HG03196 (cell line): ENCODE data around the gene AQP5.

Experiments used
- ATAC-seq: cut with Tn5 transposase; IDR thresholded peaks from one replicate; pipeline ENCODE4 v1.9.1; 2021; ENCODE audit not compliant: unreplicated experiment

AQP5 gene

GRCh38 chr12:49961111-49961922, at the start of gene AQP5:
Gene AQP5, plus strand, starts transcription at chr12:49961872. Its CDS starts 146 bp downstream, at chr12:49962018.
- ATAC-seq: no peak

- ATAC-seq: no peak
Observed at GRCh38 chr12:49912345-49913255, 49.1 kb upstream of the AQP5 start.

DNA sequence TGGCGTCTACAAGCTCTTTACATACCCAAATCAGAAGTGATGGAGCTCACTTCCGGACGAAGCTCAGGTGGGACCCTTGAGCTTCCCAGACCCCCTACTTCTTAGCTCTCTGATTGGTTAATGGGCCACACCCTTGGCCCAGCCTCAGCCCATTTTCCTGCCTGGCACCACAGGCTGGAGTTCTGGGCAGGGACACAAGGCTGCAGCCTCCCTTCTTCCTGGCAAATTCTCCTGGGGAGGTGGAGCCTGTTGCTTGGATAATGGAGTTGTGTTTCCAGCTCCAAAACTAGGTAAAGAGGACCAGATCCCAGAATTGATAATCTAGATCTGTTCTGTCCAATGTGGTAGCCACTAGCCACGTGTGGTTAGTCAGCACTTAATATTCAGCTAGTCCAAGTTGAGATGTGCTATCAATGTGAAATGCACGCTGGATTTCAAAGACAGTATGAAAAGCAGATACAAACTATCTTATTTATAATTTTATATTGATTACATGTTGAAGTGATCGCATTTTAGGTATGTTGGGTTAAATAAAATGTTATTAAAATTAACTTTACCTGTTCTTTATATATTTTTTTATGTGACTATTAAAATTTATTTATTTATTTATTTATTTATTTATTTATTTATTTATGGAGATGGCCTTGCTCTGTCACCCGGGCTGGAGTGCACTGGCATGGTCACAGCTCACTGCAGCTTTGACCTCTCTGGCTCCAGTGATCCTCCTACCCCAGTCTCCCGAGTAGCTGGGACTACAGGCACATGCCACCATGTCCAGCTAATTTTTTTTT, 45.3 kb upstream of the AQP5 start:
- ATAC-seq: no peak

- no peak for ATAC-seq
Observed at GRCh38 chr12:49917166-49917787, 44.4 kb upstream of the AQP5 start.

- ATAC-seq: no peak
Observed at GRCh38 chr12:49917788-49918173, 43.9 kb upstream of the AQP5 start.

DNA sequence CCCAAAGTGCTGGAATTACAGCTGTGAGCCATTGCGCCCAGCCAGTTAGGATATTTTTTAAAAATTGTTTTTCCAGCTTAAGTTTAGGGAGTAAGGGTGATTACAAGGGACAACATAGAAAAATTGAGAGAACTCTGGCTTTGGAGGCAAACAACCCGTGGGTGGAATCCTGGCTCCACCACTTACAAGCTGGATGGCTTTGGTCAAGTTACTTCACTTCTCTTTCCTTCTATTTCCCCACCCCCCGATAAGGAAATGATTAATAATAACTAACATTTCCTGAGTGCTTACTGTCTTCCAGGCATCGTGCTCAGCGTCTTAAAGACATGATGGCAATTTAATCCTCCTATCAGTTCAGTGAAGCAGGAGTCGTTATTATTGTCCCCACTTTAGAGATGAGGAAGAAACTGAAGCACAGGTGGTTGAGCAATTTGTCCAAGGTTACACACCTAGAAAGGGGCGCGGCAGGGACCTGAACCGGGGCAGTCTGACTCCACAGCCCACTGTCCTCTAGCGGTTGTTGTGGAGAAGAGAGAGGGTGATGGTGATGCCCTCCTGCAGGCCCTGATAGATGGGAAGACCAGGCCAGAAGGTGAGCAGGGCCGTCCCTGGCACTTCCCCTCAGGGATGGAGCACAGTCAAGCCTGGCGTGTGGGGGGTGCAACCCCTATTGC, 41.3 kb upstream of the AQP5 start:
- ATAC-seq: no peak

DNA sequence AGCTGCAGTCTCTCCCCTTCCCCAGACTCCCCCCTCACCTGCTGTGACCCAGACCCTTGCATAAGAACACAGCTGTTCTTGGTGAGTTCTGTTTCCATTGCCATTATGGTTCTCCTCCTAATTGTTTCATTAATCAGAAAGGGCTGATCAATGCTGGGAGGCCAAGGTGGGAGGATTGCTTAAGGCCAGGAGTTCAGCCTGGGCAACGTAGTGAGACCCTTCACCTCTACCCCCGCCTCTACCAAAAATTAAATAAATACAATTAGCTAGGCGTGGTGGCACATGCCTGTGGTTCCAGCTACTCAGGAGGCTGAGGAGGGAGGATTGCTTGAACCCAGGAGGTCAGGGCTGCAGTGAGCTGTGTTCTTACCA, 40.8 kb upstream of the AQP5 start:
- no peak for ATAC-seq

- no peak for ATAC-seq
Observed at GRCh38 chr12:49921299-49921698, 40.4 kb upstream of the AQP5 start.

DNA sequence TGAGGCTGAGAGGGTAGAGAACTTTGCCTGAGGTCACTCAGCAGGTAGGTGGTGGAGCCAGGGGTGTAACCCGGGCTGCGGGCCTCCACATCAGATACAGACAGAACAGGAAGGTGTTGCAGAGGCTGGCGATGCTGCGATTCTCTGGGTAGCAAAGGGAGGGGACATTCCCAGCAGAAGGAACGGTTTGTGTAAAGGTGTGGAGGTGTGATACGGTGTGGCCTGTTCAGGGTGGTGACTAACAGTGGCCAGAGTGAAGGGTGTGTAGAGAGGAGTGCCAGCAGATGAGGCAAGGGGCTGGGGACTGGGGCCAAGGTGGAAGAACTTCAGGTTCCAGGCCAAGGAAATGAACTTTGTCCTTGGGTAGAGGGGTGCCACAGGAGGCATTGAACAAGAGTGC, 39.7 kb upstream of the AQP5 start:
- no peak for ATAC-seq

DNA sequence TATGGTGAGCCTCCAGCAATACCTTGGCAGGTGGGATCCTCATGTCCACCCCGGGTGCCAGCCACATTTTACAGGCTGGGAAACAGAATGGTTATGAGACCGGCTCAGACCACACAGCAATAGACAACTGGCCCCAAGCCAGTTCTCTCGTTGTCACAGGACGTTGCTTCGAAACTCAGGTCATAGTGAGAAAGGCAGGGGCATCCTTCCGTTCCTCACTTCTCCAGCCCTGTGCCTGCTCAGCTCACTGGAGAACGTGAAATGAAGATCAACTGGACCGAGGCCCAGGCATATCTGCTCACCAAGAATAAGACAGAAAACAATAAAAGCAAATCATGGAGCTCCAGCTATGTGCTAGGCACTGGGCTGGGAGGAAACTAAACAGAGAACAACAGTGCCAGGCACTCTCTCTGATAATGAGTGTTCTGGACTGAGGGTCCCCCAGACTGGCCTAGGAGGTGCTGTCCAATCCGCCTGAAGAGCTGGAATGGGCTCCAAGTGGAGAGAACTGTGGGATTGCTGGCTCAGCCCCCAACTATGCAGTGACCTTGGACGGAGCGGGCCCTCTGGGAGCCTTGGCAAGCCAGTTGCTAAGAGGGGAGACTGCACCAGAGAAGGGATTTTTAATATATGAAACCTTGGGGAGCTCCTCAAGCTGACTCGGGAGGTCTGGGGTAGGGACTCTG, 39.2 kb upstream of the AQP5 start:
- ATAC-seq: no peak

GRCh38 chr12:49923035-49923644, 38.5 kb upstream of the AQP5 start:
- ATAC-seq: no peak

DNA sequence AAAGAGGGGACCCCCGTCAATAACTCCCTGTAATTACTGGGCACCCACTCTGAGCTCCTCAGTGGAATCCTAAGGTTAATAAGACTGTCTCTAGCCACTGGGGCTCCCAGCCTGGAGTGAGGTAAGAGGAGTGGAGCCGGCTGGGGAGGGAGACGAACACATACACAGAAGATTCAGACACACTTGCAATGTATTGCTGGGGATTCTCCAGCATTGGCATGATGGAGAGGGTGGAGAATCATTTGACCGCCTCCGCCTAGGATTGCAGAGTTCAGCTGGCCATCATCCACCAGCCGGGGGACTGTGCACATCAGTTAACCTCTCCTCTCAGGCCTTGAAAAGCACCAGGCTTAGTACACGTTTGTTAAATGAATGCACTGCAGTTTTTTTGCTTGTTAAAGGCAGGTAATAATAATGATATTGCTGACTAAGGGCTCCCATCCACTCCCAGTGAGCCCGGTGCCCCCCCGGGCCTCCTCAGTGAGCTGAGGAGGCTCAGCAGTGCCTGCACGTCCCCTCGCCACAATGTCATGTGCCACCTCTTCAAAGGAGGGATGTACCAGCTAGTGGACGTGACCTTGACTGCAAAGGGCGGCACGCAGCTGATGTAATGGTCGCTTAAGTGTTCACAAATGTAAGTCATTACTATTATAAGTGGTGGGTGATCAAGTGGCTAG, 37.7 kb upstream of the AQP5 start:
- ATAC-seq: no peak

- ATAC-seq: no peak
Observed at GRCh38 chr12:49924628-49925246, 36.9 kb upstream of the AQP5 start.

DNA sequence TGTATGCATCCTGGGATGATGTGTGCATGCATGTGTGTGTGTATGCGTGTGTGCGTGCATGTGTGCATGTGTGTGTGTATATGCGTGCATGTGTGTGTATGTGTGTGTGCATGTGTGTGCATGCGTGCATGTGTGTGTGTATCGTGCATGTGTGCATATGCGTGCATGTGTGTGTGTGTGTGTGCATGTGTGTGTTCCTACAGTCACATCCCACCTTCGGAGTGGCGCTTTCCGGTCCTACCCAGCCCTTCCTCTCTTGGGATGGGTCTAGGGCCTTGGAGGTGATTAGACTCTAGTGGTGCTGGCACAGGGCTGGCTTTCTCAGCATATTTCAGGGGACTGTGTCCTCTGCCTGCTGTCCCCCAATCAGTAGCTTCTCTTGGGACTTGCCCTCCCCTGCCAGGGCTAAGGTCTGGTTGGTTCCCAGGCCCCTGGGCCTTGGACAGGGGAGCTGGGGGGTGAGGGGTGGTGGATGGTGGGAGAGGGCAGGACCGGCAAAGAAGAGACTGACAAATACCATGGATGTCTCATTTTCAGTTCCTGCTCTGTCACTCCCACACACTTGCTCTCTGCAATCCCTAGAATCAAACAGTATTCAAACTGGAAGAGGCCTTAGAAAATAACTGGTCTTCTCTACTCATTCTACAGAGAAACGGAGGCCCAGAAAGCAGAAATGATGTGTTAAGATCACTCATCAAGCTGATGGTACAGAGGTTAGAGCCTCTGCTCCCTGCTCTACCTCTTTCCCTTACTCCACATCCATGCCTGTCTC, 36.1 kb upstream of the AQP5 start:
- no peak for ATAC-seq

DNA sequence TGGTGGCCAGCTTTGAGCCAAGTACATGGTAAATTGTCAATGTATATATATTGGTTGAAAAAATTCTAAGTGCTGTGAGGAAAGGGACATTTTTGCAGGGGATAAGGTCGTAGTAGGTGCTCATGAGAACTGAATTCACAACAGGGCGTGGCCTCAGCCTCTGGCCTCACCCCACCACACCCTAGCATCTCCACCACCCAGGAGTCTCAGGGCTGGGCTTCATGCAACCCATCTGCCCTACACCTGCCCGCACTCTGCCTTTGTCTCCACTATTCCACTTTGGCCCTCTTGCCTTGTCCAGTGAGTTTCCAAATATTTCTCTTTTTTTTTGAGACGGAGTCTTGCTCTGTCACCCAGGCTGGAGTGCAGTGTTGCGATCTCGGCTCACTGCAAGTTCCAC, 33.2 kb upstream of the AQP5 start:
- ATAC-seq: no peak

DNA sequence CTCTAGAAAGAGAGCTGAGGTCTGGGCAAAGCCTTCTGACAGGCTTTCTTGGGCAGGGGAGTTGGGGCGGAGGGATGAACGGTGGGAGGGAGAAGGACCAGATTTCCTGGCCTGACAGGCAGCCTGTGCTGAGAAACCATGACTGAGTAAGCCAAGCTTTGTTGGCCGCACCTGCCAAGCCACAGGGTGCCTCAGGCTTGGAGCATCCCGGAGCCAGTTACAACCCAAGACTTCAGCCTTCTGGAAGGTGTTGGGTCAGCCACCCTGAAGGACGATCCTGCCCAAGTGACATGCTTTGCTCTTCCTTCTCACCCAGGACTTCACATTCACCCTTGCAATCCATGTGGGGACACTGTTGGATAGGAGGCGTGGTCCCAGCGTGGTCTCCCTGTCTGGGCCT, 32.1 kb upstream of the AQP5 start:
- no peak for ATAC-seq

DNA sequence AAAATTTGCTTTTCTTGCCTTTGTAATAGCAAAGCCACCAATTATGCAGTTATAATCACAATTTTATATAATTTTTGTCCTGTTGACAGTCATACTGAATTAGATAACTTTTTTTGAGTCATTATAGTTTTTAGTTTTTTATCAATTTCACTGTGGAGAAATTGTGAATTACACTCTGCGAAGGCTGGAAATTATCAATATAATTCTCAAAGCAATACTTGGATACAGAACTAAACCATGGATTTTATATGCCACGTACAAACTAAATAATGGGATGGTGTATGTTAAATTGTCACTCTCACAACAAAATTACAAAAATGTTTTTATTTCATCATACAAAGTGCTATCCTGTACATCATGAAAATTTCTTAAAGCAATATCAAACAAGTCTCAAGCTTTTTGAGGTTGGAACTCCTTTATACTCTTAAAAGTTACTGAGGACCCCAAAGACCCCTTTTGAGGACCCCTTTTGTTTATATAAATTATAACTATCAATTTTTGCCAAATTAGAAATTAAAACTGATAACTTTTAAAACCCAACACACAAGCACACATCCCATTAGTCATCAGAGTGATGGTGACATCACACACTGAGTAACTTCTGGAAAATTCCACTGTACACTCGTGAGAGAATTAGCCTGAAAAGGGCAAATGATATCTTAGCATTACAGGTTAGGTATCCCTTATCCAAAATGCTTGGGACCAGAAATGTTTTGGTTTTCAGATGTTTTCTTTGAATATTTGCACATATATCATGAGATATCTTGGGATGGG, 31.0 kb upstream of the AQP5 start:
- no peak for ATAC-seq
